ENCODE measurements around the gene CEP89.
"Not testable (repeated sequence)": the region's sequence is repeated elsewhere in the genome, so short reads cannot be mapped to it uniquely, and the experiment has no call there.

CEP89 gene

DNA sequence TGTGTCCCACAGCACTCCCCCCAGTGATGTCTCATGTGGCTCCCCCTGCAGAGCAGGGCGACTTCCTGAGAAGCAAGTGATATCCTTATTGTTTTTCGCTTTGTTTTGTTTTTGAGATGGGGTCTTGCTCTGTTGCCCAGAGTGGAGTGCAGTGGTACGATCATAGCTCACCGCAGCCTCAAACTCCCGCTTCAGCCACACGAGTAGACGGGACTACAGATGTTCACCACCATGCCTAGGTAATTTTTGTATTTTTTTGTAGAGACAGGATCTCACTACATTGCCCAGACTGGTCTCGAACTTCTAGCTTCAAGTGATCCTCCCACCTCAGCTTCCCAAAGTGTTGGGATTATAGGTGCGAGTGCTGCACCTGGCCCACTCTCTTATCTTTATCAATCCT is 5.0 kb downstream of the CEP89 start:
- no peak for DNase-seq (ENCODE audit: low read depth in 2 of 2)

DNA sequence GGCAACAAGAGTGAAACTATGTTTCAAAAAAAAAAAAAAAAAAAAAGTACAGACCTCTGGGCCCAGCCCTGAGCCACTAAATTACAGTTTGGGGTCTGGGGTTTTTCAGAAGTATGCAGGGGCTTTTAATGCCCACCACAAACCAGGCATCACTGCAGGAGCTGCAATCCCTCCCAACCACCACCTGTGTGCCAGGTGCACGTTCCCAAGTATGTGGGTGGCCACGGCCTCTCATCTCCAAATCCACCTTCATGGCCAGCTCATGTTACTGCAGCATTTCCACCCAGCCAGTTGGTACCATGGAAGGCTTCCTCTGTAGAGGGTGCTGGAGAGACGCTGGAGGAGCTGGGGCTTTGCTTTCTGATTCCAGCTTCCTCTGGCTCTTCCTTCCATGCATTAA is 26.5 kb downstream of the CEP89 start:
- no peak for DNase-seq (ENCODE audit: low read depth in 2 of 2)

DNA sequence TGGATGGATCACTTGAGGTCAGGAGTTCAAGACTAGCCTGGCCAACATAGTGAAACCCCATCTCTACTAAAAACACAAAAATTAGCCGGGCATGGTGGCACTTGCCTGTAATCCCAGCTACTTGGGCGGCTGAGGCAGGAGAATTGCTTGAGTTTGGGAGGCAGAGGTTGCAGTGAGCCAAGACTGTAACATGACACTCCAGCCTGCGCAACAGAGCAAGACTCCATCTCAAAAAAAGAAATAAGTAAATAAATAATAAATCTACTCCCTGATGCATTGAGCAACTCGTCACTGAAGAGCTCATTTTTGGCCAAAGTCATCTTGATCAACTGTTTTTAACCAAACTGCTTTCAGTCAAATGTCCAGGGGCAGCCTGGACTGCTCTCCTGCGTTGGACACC is 30.5 kb downstream of the CEP89 start:
- not testable (repeated sequence) for DNase-seq (ENCODE audit: low read depth in 2 of 2)

DNA sequence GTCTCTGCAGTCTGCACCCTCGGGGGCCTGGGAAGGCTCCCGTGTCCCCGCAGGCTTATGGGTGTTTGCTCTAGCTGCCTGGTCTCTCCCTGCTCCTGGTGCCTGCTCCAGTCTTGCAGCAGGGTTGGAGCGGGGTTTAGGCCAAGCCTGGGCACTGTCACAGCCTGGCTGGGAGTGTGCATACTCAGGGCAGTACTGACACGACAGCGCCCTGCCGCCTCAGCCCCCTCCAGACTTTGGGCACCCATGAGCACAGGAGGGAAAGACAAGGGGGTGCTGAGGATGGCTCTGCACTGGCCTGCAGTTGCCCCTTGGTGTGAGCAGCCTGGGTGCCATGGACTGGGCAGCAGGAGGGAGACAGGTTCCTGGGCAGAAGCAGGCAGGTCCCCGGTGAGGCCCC is 35.7 kb downstream of the CEP89 start:
- DNase-seq (ENCODE audit: low read depth in 2 of 2) = no peak

DNA sequence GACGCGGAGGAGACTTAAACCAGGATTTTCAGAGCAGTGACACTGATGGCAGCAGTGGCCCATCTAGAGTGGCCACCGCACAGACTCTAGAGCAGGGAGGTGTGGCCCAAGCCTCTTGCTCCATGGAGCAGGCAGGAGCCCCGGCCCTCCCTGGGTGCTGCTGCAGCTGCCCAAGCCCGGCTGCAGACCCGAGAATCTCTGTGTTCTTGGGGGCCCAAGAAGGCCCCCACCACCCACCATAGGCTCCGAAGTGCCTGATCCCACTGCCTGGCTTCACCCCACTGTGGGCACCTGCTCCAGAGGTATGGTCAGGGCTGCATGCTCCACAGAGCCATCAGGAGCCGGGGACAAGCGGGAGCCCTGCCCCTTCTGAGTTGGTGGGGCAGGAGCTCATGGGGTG is 36.1 kb downstream of the CEP89 start:
- DNase-seq (ENCODE audit: low read depth in 2 of 2) = no peak

DNA sequence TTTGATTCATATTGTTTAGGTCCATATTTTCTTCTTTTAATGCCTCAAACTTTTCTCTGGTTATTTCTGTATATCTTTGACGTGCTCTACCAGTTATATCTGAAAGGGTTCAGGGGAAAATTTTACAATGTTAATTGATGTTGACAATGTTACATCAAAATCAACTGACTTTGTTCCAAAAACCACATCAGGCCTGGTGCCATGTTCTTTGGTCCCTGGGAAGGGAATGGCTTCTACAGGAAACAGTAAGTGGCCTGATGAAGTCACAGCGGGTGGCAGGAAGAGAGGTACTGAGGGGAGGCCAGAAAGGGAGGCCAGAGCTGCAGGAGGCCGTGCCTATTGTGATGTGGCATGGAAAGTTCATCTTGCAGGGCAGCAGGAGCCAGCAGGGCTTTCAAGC is 38.2 kb downstream of the CEP89 start:
- DNase-seq (ENCODE audit: low read depth in 2 of 2) = no peak

DNA sequence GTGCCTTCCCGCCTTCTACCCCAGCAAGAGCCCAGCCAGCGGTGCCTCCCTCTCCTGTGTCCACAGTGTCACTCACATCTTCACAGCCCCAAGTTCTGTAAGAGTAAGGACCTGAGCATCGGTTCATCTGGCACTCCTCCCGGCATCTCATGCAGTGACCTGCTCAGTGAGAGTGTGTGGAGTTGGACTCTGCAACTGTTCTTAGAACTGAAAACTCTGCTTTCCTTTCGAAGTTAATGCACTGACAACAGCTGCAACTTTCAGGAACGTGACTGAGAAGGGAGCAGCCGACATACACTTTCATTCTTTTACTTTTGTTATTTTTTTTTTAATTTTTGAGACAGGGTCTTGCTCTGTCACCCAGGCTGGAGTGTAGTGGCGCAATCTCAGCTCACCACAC is 41.2 kb downstream of the CEP89 start:
- DNase-seq (ENCODE audit: low read depth in 2 of 2) = no peak

DNA sequence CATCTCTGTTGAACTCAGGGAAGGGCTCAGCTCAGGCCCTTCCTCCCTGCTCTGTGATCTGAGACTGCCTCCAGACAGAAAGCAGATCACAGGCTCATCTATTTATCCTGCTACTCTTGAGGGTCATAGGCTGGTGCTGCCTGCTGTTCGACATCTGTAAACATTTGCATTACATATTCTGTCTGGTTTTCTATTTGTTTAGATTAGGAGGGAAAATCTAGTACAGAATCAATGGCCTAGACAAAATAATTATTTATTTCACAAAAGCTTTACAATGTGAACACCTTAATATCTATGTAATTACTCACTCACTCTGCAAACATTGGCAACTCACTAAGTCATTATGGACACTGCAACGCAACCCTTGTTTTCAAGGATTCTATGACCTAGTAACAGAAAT is 43.0 kb downstream of the CEP89 start:
- no peak for DNase-seq (ENCODE audit: low read depth in 2 of 2)

DNA sequence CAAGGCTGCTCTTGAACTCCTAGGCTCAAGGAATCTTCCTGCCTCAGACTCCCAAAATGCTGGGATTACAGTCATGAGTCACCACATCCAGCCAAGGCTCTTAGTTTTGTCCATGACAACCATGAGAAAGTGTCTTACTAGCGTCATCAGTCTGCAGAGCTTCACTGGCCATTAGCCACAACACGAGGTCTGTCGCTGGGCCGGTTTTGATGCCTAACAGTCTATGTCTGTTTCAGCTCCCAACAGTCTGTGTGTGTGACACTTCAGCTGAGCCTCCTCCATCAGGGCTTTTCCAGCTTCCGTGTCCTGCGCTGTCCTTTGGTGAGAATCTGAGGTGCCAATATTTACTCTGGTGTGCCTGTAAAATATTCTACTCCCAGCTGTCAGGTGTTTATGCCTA is 47.6 kb downstream of the CEP89 start:
- DNase-seq (ENCODE audit: low read depth in 2 of 2) = no peak

DNA sequence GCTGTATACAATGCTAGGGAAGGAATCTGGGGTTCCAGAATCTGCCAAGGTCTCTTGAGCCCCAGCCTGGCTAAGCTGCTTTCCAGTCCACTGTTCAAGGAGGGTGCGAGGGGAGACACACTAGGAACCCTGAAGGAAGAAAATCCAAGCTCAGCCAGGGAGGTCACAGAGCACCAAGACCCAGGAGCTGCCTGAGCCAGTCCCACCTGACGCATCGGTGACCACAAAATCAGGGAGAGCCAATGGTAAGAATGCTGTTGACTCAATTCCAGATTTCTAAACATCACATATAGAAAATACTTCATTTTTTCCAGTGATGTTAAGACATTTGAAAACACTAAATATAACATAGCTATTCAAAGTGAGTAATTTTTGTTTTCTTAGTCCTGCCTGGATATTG is 50.1 kb downstream of the CEP89 start:
- DNase-seq (ENCODE audit: low read depth in 2 of 2) = no peak

DNA sequence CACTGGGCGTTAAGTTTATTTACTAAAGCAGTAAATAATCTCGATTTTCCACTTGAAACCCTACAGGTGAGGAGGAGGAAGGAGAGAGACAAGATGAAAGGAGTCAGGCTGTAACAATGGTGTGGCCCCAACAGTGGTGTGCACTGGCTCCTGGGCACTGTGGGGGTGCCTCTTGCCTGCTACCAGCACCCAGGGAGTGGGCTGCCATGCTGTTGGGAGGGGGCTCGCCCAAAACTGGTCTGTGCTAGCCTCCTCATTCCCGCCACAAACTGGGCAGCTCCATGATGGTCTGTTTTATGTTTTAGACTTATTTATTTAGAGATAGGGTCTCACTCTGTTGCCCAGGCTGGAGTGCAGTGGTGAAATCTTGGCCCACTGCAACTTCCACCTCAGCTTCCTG is 52.4 kb downstream of the CEP89 start:
- DNase-seq (ENCODE audit: low read depth in 2 of 2) = no peak

DNA sequence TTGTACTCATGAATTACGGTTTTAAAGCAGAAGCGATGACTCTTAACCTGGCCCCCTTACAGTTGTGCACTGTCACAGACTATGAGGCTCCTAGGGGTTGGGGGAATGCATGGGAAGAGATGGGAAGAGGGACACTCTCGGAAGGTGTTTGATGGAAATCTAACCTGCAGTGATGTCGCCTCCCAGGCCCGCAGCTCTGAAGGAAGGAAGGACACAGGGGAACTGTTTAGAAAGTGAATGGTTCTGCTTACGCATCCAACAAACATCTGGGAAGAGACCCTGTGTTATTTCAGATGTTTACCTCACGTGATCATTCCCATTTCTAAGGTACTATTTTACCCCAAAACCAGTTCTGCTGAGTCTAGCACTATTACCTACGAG is 54.2 kb downstream of the CEP89 start:
- no peak for DNase-seq (ENCODE audit: low read depth in 2 of 2)

DNA sequence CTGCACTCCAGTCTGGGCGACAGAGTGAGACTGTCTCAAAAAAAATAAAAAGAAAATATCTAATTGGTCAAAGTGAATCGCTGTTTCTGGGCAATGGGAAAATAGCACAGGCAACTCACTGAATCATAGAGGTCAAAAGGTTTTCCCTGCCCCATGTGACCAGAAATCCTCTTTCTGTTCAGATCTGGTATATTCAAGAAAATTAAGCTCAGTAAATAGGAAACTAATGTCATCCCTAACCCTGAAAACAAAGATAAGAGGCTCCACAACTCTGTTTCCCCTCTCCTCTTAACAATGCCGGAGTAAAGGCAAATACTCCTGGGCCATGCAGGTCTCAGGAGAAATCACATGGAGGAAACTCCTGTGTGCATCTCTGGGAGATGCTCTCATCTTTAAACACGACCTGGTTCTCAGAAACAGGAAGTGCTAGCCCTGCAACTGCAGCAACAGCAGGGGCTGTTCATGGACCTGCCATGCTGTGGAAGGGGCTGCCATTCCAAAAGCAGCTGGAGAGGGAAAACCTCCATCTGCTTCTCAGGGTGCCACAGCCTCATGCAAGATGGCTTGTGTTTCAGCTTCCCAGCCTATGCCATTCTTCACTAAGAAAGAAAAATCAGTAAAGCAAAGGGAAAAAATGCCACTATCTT is 54.7 kb downstream of the CEP89 start:
- no peak for DNase-seq (ENCODE audit: low read depth in 2 of 2)

DNA sequence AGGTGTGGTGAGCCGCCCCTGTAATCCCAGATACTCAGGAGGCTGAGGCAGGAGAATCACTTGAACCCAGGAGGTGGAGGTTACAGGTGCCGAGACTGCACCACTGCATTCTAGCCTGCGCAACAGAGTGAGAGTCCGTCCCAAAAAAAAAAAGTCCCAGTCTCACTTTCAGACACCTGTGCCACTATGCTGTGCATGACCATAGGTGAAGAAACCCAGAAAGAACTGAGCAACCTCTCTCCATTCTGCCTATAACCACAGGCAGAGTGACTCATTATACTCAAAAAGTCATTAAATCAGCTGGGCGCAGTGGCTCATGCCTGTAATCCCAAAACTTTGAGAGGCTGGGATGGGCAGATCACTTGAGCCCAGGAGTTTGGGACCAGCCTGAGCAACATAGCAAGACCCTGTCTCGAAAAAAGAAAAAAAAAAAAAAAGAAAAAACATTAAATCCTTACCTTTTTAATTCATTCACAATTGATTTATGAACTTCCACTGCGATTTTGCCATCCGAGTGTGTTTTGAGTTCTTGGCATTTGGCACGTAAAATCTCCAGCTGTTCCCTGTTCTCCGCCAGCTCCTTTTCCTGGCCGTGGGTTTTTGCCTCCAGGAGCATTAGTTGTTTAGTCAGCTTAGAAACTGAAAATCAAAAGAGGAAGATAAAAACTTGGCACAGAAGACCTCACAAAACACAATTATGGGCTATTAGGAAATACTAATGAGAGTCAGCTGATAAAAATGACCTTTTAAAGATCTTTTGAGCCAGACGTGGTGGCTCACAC is 56.7 kb downstream of the CEP89 start:
- DNase-seq (ENCODE audit: low read depth in 2 of 2) = no peak

DNA sequence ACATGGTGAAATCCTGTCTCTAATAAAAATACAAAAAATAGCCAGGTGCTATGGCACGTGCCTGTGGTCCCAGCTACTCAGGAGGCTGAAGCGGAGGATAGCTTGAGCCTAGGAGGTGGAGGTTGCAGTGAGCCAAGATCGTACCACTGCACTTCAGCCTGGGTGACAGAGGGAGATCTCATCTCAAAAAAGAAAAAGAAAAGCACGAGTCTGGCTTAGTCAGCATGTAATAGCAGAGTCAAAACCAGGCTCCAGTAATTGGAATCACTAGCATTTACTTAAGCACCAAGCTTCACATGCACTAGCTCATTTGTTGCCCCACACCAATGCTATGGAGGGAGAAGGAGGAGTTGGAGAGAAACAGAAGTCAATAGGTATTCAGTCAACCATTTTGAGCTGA is 60.3 kb downstream of the CEP89 start:
- DNase-seq (ENCODE audit: low read depth in 2 of 2) = no peak

DNA sequence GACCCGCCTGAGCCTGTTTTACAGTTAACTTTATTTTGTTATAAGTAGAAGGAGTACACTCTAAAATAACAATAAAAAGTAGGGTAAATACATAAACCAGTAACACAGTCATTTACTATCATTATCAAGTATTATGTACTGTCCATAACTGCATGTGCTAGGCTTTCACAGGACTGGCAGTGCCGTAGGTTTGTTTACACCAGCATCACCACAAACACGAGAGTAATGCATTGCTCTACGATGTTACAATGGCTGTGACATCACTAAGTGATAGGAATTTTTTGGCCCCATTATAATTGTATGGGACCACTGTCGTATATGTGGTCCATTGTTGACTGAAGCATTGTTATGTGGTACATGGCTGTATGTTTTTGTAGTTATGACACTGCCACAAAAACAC is 60.9 kb downstream of the CEP89 start:
- no peak for DNase-seq (ENCODE audit: low read depth in 2 of 2)

DNA sequence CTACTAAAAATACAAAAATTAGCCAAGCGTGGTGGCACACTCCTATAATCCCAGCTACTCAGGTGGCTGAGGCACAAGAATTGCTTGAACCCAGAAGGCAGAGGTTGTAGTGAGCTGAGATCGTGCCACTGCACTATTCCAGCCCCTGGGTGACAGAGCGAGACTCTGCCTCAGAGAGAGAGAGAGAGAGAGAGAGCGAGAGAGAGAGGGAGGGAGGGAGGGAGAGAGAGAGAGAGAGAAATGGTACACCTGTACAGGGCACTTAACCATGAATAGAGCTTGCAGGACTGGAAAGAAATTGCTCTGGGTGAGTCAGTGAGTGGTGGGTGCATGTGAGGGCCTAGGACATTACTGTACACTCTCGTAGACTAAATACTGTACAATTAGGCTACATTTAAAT is 61.7 kb downstream of the CEP89 start:
- no peak for DNase-seq (ENCODE audit: low read depth in 2 of 2)

DNA sequence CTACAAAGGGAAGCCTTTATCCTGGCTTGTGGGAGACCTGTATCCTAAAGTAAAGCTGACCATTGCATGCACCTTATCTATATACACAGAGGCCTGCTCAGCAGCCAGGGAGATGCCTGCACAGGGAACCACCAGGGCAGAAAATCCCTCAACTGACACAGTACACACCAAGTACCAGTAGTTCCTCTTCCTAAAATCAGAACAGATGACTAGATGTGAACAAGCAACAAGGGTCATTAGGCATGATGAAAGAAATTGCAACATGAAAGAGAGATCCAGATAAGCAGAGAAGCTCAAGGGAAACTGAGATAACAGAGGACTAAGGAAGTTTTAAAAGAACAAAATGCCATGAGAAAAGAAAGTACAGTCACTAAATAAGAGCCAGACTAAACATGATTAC is 62.5 kb downstream of the CEP89 start:
- DNase-seq (ENCODE audit: low read depth in 2 of 2) = no peak

DNA sequence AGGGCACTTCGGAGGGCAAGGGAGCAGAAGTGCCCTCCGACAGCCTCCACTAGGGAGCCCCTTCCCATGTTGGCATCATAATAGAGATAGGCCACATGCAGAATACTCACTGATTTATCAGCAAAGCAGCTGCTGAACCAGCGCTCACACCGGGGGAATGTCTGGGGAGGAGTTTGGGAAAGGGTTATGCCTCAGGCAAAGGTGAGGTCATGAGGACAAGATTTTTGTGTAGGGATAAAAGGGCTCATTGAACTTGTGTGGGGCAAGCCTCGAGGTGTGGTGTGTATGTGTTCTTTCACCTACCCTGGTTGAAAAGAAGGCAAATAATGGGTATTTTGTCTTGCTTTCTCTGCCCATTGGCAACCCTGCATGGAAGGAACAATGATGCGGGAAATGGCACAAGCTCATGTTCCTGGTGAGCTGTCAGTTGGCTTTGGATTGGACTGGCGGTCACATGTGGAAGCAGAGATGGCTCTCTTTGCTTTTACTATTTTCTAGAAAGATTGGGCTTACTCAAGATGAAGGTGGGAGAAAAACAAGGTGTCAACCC is 63.0 kb downstream of the CEP89 start:
- DNase-seq (ENCODE audit: low read depth in 2 of 2) = no peak

DNA sequence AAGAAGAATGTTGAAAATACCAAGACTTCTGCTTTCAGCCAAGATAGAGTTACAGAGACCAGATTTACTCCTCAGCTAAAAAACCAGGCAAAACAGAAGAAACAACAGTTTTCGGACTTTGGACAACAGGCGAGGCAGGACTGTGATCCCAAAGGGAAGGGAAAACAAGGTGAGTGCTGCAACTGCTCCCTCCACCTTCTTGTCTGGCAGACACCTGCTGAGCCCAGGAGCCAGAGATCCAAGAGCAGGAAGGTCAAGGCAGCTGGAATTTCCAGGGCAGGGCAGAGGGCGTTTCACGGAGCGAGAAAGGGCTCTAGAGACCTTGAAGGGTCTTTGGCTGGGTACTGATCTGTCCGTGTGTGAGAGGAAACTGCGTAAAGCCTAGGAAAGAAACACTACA is 69.3 kb downstream of the CEP89 start:
- DNase-seq (ENCODE audit: low read depth in 2 of 2) = no peak

DNA sequence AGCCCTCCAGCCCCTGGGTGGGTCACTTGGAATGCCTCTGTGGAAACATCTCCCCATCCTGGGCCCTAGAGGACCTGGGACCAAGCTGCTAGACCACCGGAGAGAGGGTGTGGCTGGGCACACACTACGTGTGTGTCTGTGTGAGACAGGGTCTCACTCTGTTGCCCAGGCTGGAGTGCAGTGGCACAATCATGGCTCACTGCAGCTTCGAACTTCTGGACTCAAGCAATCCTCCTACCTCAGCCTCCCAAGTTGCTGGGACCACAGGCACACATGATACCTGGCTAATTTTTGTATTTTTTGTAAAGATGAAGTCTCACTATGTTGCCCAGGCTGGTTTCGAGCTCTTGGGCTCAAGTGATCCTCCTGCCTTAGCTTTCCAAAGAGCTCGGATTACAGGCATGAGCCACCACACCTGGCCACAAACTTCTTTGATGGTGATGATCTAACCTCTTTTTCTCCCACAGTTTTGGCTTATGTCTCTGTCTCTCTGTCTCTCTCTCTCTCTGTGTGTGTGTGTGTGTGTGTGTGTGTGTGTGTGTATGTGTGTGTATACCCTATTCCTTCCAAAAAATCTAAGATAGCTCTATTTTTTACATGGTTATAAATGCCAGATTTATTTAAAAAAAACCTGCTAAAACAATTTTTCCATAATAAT is 70.1 kb downstream of the CEP89 start:
- DNase-seq (ENCODE audit: low read depth in 2 of 2) = no peak

DNA sequence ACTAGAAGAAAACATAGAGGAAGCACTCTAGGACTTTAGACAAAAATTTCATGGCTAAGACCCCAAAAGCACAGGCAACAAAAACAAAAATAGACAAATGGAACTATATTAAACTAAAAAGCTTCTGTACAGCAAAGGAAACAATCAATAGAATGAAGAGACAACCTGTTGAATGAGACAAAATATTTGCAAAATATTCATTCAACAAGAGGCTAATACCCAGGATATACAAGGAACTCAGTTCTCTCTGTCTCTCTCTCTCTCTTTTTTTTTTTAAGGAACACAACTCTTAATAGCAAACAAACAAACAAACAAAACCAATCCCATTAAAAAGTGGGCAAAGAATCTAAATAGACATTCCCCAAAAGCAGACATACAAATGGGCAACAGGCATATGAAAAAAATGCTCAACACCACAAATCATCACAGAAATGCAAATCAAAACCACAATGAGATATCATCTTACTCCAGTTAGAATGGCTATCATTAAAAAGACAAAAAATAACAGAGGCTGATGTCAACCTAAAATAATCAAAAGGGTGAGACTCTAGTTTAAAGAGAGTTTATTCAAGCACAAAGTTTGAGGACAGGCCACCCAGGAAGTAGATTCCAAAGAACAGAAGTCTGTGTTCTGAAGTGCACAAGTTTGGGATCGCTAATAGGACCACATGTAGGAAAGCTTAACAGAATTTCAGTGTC is 75.1 kb downstream of the CEP89 start:
- no peak for DNase-seq (ENCODE audit: low read depth in 2 of 2)
